ENCODE results near the gene RLN3. TPM values are rescaled to one million over a fixed set of nuclear protein-coding genes. Genes with fewer than 3 reads are reported as not detected.
A peak's percentile ranks its signal among the peaks of the same experiment; 100 is the strongest.

The RLN3 gene
- total and polyA plus RNA-seq, 4 experiments from 2014 or later: 0.41 TPM; not detected in 3

GRCh38 chr19:14072535-14073260 lies 44.8 kb downstream of the RLN3 start, which contains the start of gene MISP3:
TSS of gene MISP3 (plus strand) at chr19:14072786. CDS start at chr19:14073310, 524 bp downstream.
- H3K4me3 ChIP-seq (ENCODE audit: low read length in 2 of 2): peak within 1 kb of the TSS; percentile 36 to 70
- no peaks in the 10 kb centered on the region for H3K9me3 Mint-ChIP-seq
- ChIA-PET POLR2A (ENCODE audit: partially characterized antibody) (interaction anchor here (0.5 to 4.2 kb wide), 9 partner anchors 9 to 192 kb away, joined by 4 to 30 read pairs (median 11); partner anchors contain the start of genes ASF1B, IL27RA, PRKACA and RFX1), CTCF (ENCODE audit: partially characterized antibody) (interaction anchor here (0.7 to 6.9 kb wide), 27 partner anchors 9 to 284 kb away, joined by 3 to 65 read pairs (median 5); partner anchors contain the start of genes ASF1B, IL27RA, NANOS3 and PALM3)
- no peaks in the 10 kb centered on the region for H3K27me3 Mint-ChIP-seq
- H3K9me3 ChIP-seq (ENCODE audit: control insufficient read depth in 1 of 2, low read length in 2 of 2): no peaks in the 10 kb centered on the region
- H3K27ac Mint-ChIP-seq: peak within 1 kb of the TSS; percentile 70 to 97 (median 88)
- no peaks in the 10 kb centered on the region for H3K36me3 ChIP-seq (ENCODE audit: insufficient read depth, low read length)
- DNase-seq: no peak
- peaks cover 31% of the 10 kb centered on the region for H3K4me1 ChIP-seq (ENCODE audit: insufficient read depth, low read length)
- peak within 1 kb of the TSS; percentile 61 for H3K27ac ChIP-seq (ENCODE audit: low read depth, low read length)
- peaks cover 0 to 1% of the 10 kb centered on the region in 2 donors for H3K36me3 Mint-ChIP-seq
- peaks cover 7 to 28% (median 15%) of the 10 kb centered on the region in 4 donors for H3K4me1 Mint-ChIP-seq
- H3K4me3 Mint-ChIP-seq: peak within 1 kb of the TSS; percentile 89 to 98 (median 93)
- no peaks in the 10 kb centered on the region for H3K27me3 ChIP-seq (ENCODE audit: insufficient read depth, low read length)
- intact Hi-C loops (cut with micrococcal nuclease): loop anchor here (1.0 to 10.0 kb wide), 9 partner anchors 14 to 476 kb away; partner anchors contain the start of genes DCAF15 and SAMD1

DNA sequence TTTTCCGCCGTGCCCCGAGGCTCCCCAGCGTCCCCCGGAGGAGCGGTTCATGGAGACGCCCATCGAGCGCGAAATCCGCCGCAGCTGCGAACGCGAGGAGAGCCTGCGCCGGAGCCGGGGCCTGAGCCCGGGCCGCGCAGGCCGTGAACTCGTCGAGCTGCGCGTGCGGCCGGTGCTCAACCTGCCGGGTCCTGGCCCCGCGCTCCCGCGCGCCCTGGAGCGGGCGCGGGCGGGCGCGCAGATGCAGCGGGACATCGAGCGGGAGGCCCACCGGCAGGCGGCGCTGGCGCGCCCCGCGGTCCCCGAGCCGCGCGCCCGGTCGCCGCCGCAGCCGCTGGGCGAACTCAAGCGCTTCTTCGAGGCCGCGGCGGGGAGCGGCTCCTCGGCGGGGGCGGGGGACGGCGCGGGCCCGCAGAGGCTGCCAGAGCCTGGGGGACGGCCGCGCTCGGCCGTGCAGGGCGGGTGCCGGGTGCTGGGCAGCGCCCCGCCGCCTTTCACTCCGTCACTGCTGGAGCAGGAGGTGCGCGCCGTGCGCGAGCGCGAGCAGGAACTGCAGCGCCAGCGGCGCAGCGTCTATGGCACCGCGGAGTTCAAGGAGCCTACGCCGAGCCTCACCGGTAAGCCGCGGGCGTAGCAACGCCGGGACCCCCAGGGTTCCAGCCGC lies 45.4 kb downstream of the RLN3 start:
- intact Hi-C loops (cut with micrococcal nuclease): loop anchor here (1.0 to 10.0 kb wide), 9 partner anchors 15 to 477 kb away; partner anchors contain the start of genes DCAF15 and SAMD1
- Histone ChIP-seq H3K9me3 (ENCODE audit: control insufficient read depth in 1 of 2, low read length in 2 of 2) (no peaks in the 10 kb centered on the region), H3K4me3 (ENCODE audit: low read length in 2 of 2) (peak overlapping the region; percentile 70 to 90), H3K27me3 (ENCODE audit: insufficient read depth, low read length) (no peaks in the 10 kb centered on the region), H3K27ac (ENCODE audit: low read depth, low read length) (peak overlapping the region; percentile 61), H3K4me1 (ENCODE audit: insufficient read depth, low read length) (peaks cover 31% of the 10 kb centered on the region), H3K36me3 (ENCODE audit: insufficient read depth, low read length) (no peaks in the 10 kb centered on the region)
- Mint-ChIP-seq H3K36me3 (peaks cover 0 to 1% of the 10 kb centered on the region in 2 donors), H3K27me3 (no peaks in the 10 kb centered on the region), H3K9me3 (no peaks in the 10 kb centered on the region), H3K27ac (peak overlapping the region; percentile 70 to 97 (median 88)), H3K4me1 (peaks cover 7 to 28% (median 15%) of the 10 kb centered on the region in 4 donors), H3K4me3 (peak overlapping the region; percentile 89 to 98 (median 93))
- POLR2A ChIA-PET (ENCODE audit: partially characterized antibody): interaction anchor here (0.5 to 4.2 kb wide), 15 partner anchors 8 to 210 kb away, joined by 3 to 30 read pairs (median 6); partner anchors contain the start of genes ASF1B, DCAF15, IL27RA and PRKACA
- DNase-seq: peak; percentile 80 to 88 (median 84)
- CTCF ChIA-PET (ENCODE audit: partially characterized antibody): interaction anchor here (0.7 to 6.9 kb wide), 32 partner anchors 9 to 285 kb away, joined by 3 to 65 read pairs (median 5); partner anchors contain the start of genes ASF1B, IL27RA and PALM3

DNA sequence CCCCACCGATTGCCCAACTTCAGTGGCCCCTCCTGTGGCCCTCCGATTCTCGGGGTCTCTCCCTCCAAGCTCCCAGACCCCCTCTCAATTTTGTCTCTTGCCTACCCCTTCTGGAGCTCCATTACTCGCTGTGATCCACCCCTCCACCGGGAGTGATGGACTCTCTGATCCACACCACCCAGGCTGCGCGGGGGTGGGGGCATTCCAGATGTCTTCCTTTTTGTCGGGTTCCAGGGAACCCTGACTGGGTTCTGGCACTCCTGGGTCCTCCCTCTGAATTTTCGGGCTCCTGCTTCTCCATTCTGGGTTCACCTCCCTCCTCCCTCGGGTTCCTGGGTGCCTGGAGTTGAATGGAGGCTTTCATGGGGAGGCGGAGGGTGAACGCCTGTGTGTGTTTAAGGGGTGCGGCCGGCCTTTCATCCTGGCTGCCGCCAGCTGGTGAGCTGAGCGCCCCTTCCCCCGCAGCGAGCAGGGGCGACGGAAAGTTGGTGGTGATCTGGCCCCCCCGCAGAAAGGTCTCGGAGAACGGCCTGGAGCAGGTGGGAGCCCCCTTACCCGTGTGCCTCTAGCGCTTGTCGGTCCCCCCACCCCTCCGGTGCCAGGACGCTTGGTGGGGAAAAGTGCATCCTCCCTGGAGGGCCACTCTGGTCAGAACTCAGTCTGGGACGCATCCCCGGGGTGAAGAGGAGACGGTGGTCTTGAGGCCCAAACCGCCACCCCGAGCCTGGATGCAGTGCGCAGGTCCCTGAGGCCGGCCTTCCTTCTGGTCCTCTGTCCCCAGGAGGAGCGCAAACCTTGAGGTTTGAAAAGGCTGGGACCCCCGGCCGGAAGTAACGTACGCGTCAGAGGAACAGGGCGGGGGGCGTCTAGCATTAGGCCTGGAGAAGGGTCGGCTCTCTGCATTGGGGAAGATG lies 46.2 kb downstream of the RLN3 start:
- CTCF ChIA-PET (ENCODE audit: partially characterized antibody): interaction anchor here (0.6 to 6.9 kb wide), 25 partner anchors 8 to 199 kb away, joined by 3 to 65 read pairs (median 5); partner anchors contain the start of genes ASF1B, IL27RA and PALM3
- Histone ChIP-seq H3K27me3 (ENCODE audit: insufficient read depth, low read length) (no peaks in the 10 kb centered on the region), H3K36me3 (ENCODE audit: insufficient read depth, low read length) (no peaks in the 10 kb centered on the region), H3K4me1 (ENCODE audit: insufficient read depth, low read length) (peaks cover 31% of the 10 kb centered on the region), H3K4me3 (ENCODE audit: low read length in 2 of 2) (peak overlapping the region; percentile 70 to 90), H3K9me3 (ENCODE audit: control insufficient read depth in 1 of 2, low read length in 2 of 2) (no peaks in the 10 kb centered on the region), H3K27ac (ENCODE audit: low read depth, low read length) (peak overlapping the region; percentile 61)
- Mint-ChIP-seq H3K36me3 (peaks cover 0 to 1% of the 10 kb centered on the region in 2 donors), H3K27me3 (no peaks in the 10 kb centered on the region), H3K4me3 (peak overlapping the region; percentile 89 to 98 (median 93)), H3K27ac (peak overlapping the region; percentile 70 to 97 (median 88)), H3K9me3 (no peaks in the 10 kb centered on the region), H3K4me1 (peaks cover 7 to 28% (median 15%) of the 10 kb centered on the region in 4 donors)
- intact Hi-C loops (cut with micrococcal nuclease): loop anchor here (1.0 to 10.0 kb wide), 9 partner anchors 15 to 477 kb away; partner anchors contain the start of genes DCAF15 and SAMD1
- DNase-seq: no peak
- POLR2A ChIA-PET (ENCODE audit: partially characterized antibody): interaction anchor here (0.7 to 4.2 kb wide), 11 partner anchors 7 to 211 kb away, joined by 3 to 30 read pairs (median 4); partner anchors contain the start of genes ASF1B, DCAF15, IL27RA and PRKACA

GRCh38 chr19:14078411-14078810 lies 50.5 kb downstream of the RLN3 start:
- CTCF ChIA-PET (ENCODE audit: partially characterized antibody): interaction anchor here (0.6 to 1.5 kb wide), 7 partner anchors 9 to 305 kb away, joined by 3 to 8 read pairs (median 3); partner anchors contain the start of gene ASF1B
- Mint-ChIP-seq H3K9me3 (no peaks in the 10 kb centered on the region), H3K27me3 (no peaks in the 10 kb centered on the region), H3K4me3 (peak overlapping the region in 1 of 8 donors; percentile 54), H3K27ac (peak overlapping the region in 1 of 7 donors; percentile 65), H3K4me1 (peaks cover 12 to 47% (median 30%) of the 10 kb centered on the region in 4 donors), H3K36me3 (peaks cover 0 to 3% of the 10 kb centered on the region in 2 donors)
- POLR2A ChIA-PET (ENCODE audit: partially characterized antibody): interaction anchor here (1.1 kb wide), 1 partner anchor 72 kb away, joined by 3 read pairs; the partner anchor contains the start of gene RFX1
- no peaks in the 10 kb centered on the region for H3K9me3 ChIP-seq (ENCODE audit: control insufficient read depth in 1 of 2, low read length in 2 of 2)
- no peaks in the 10 kb centered on the region for H3K27me3 ChIP-seq (ENCODE audit: insufficient read depth, low read length)
- no peak for DNase-seq
- no peak overlapping the region for H3K27ac ChIP-seq (ENCODE audit: low read depth, low read length)
- H3K4me3 ChIP-seq (ENCODE audit: low read length in 2 of 2): no peak overlapping the region
- H3K36me3 ChIP-seq (ENCODE audit: insufficient read depth, low read length): no peaks in the 10 kb centered on the region
- intact Hi-C loops (cut with micrococcal nuclease): loop anchor here (10.0 kb wide), 1 partner anchor 124 kb away; the partner anchor contains the start of gene DCAF15
- peaks cover 34% of the 10 kb centered on the region for H3K4me1 ChIP-seq (ENCODE audit: insufficient read depth, low read length)

Other genes starting within 250 kb of the RLN3 start
- 1 to 10 TPM; 6.4 to 6.6 TPM for gene ZSWIM4, start 232.7 kb upstream of the RLN3 start, total RNA-seq
- gene ZSWIM4, start 232.7 kb upstream of the RLN3 start, polyA plus RNA-seq: 1 to 10 TPM in 1 of 2 donors, under 1 TPM in 1; 0.33 to 1.6 TPM
- not detected for gene NANOS3, start 151.0 kb upstream of the RLN3 start, total RNA-seq
- gene NANOS3, start 151.0 kb upstream of the RLN3 start, polyA plus RNA-seq: not detected
- gene BRME1, start 122.0 kb upstream of the RLN3 start, total RNA-seq: 1 to 10 TPM; 3.1 to 3.8 TPM
- under 1 TPM; 0.35 to 0.41 TPM for gene BRME1, start 122.0 kb upstream of the RLN3 start, polyA plus RNA-seq
- gene CC2D1A, start 121.9 kb upstream of the RLN3 start, total RNA-seq: 10 to 100 TPM; 32.9 to 37.1 TPM
- 10 to 100 TPM in 1 of 2 donors, 1 to 10 TPM in 1; 3.8 to 13.9 TPM for gene CC2D1A, start 121.9 kb upstream of the RLN3 start, polyA plus RNA-seq
- gene PODNL1, start 89.7 kb upstream of the RLN3 start, total RNA-seq: not detected
- gene PODNL1, start 89.7 kb upstream of the RLN3 start, polyA plus RNA-seq: not detected
- 10 to 100 TPM; 92.9 to 96.7 TPM for gene DCAF15, start 75.6 kb upstream of the RLN3 start, total RNA-seq
- gene DCAF15, start 75.6 kb upstream of the RLN3 start, polyA plus RNA-seq: 1 to 10 TPM; 4.9 to 7.2 TPM
- 10 to 100 TPM; 17.4 to 17.8 TPM for gene RFX1, start 21.8 kb upstream of the RLN3 start, total RNA-seq
- 1 to 10 TPM in 1 of 2 donors, not detected in 1; 2.5 TPM for gene RFX1, start 21.8 kb upstream of the RLN3 start, polyA plus RNA-seq
- gene IL27RA, start 3.6 kb downstream of the RLN3 start, total RNA-seq: 10 to 100 TPM; 74.3 to 76.2 TPM
- 100 to 1,000 TPM; 101 to 104 TPM for gene IL27RA, start 3.6 kb downstream of the RLN3 start, polyA plus RNA-seq
- not detected for gene PALM3, start 33.9 kb downstream of the RLN3 start, total RNA-seq
- gene PALM3, start 33.9 kb downstream of the RLN3 start, polyA plus RNA-seq: not detected
- gene MISP3, start 44.6 kb downstream of the RLN3 start, total RNA-seq: 1 to 10 TPM; 1.3 to 1.6 TPM
- gene MISP3, start 44.6 kb downstream of the RLN3 start, polyA plus RNA-seq: 1 to 10 TPM in 1 of 2 donors, under 1 TPM in 1; 0.68 to 1.1 TPM
- under 1 TPM in 1 of 2 experiments, not detected in 1; 0.55 TPM for gene C19orf67, start 57.6 kb downstream of the RLN3 start, total RNA-seq
- not detected for gene C19orf67, start 57.6 kb downstream of the RLN3 start, polyA plus RNA-seq
- 10 to 100 TPM; 36.7 to 43.3 TPM for gene SAMD1, start 62.6 kb downstream of the RLN3 start, total RNA-seq
- 1 to 10 TPM in 1 of 2 donors, under 1 TPM in 1; 0.16 to 2.4 TPM for gene SAMD1, start 62.6 kb downstream of the RLN3 start, polyA plus RNA-seq
- 10 to 100 TPM; 48.9 to 51.7 TPM for gene PRKACA, start 89.6 kb downstream of the RLN3 start, total RNA-seq
- 1 to 10 TPM in 1 of 2 donors, under 1 TPM in 1; 0.42 to 2.2 TPM for gene PRKACA, start 89.6 kb downstream of the RLN3 start, polyA plus RNA-seq
- gene ASF1B, start 108.4 kb downstream of the RLN3 start, total RNA-seq: 1 to 10 TPM; 2.3 to 3.0 TPM
- gene ASF1B, start 108.4 kb downstream of the RLN3 start, polyA plus RNA-seq: 1 to 10 TPM; 1.8 to 3.0 TPM
- 10 to 100 TPM; 19.3 to 22.0 TPM for gene ADGRL1, start 178.0 kb downstream of the RLN3 start, total RNA-seq
- gene ADGRL1, start 178.0 kb downstream of the RLN3 start, polyA plus RNA-seq: 1 to 10 TPM in 1 of 2 donors, under 1 TPM in 1; 0.55 to 1.3 TPM

Data from CD4-positive, alpha-beta memory T cell (primary cell).